H1 (cell line): ENCODE data around the gene JPH3. TPM values are rescaled to one million over a fixed set of nuclear protein-coding genes. Genes with fewer than 3 reads are reported as not detected.

Experiments
- POU5F1 ChIP-seq: IDR thresholded peaks from 2 replicates; pipeline ENCODE4 v1.6.1; 2011; ENCODE audit warnings: low read depth, mild to moderate bottlenecking, low read length, moderate library complexity
- USF2 ChIP-seq: IDR thresholded peaks from 2 replicates; pipeline ENCODE4 v1.6.1; 2011; ENCODE audit warnings: low read length, improper control_type of control experiment
- polyA plus RNA-seq, 7 experiments: library from polyadenylated mRNA; depleted of rRNA in 3 of 7; stranded (reverse) in 5 of 7; unstranded in 2 of 7; fragments of >200 nt in 5 of 7; fragments of 200-250 nt in 2 of 7; gene quantifications; 1 replicate in 5 of 7; 2 replicates in 1 of 7; 4 replicates in 1 of 7; pipeline versions ENCODE4 v1.2.1 to v1.2.3, GENCODE V29; 2011 to 2013; ENCODE audit warnings: missing spikeins in 2 of 7, mixed read lengths in 2 of 7
- total RNA-seq: library from RNA; stranded (reverse); fragmentation: NEBNext Ultra II Directional; extraction: Animal tissue kit (Norgen Biotek cat#: 25700); gene quantifications from 2 replicates; pipeline ENCODE4 v1.2.1, GENCODE V29; 2021

Gene JPH3
- total and polyA plus RNA-seq, 2 of the 8 experiments (the other 6 are each of a cell fraction or from before 2014, with no cell fraction given), result 10.3 to 28.3 TPM

GRCh38 chr16:87621550-87621829, 19.2 kb downstream of the JPH3 start (continued):
- TF ChIP-seq USF2 (no peak), POU5F1 (no peak)
- TF ChIP-seq, all 59 proteins: peak for 0
